K562 (cell line): ENCODE measurements around the gene CENPQ.

Experiments used
- ARID2 ChIP-seq: fragments of 450-650 bp; IDR thresholded peaks from 2 replicates; pipeline ENCODE4 v1.6.1; 2017; ENCODE audit warnings: antibody characterized with exemption, mild to moderate bottlenecking
- ATF1 ChIP-seq, 2 experiments: fragments of 450-650 bp in 1 of 2; IDR thresholded peaks; 2 replicates each; pipeline ENCODE4 v1.6.1; 2016; ENCODE audit warnings: missing compliant biosample characterization in 1 of 2, missing genetic modification characterization in 1 of 2
- ETV6 ChIP-seq, 3 experiments: fragments of 150-350 bp in 1 of 3; sonication (generic) in 1 of 3; formaldehyde crosslinking in 1 of 3; IDR thresholded peaks; 2 replicates each; pipeline versions ENCODE4 v1.6.1 to v1.8.0; 2014 to 2022; ENCODE audit warnings: borderline replicate concordance in 2 of 3, low read depth in 2 of 3, antibody characterized with exemption in 1 of 3, low read length in 1 of 3, mild to moderate bottlenecking in 1 of 3, missing genetic modification reagents in 1 of 3
- EZH2 ChIP-seq: IDR thresholded peaks from 2 replicates; pipeline ENCODE4 v1.6.1; 2012; ENCODE audit warnings: low read depth, mild to moderate bottlenecking, inconsistent platforms, low read length, borderline replicate concordance
- FOS ChIP-seq: IDR thresholded peaks from 3 replicates; pipeline ENCODE4 v1.6.1; 2011; ENCODE audit not compliant: insufficient read length; ENCODE audit errors: extremely low read depth
- GABPB1 ChIP-seq: sonication (generic); formaldehyde crosslinking; IDR thresholded peaks from 2 replicates; pipeline ENCODE4 v1.8.0; 2022; ENCODE audit warnings: mild to moderate bottlenecking, missing genetic modification reagents
- KAT7 ChIP-seq: sonication (generic); formaldehyde crosslinking; IDR thresholded peaks from 2 replicates; pipeline ENCODE4 v1.8.0; 2022; ENCODE audit warnings: missing genetic modification reagents, mild to moderate bottlenecking, borderline replicate concordance
- RCOR1 ChIP-seq, 2 experiments: IDR thresholded peaks; 2 replicates each; pipeline ENCODE4 v1.6.1; 2012; ENCODE audit warnings: low read depth in 2 of 2, low read length in 2 of 2, borderline replicate concordance in 1 of 2, improper control_type of control experiment in 1 of 2
- TCFL5 ChIP-seq: fragments of 250-450 bp; sonication (Bioruptor Pico); conservative IDR thresholded peaks from 2 replicates; pipeline ENCODE4 v1.6.1; 2021; ENCODE audit warnings: mild to moderate bottlenecking, moderate library complexity, matching md5 sums
- TF ChIP-seq, protein P1 (sequence below): sonication (generic); formaldehyde crosslinking; IDR thresholded peaks from 2 replicates; pipeline ENCODE4 v1.9.0; 2022; ENCODE audit warnings: mild to moderate bottlenecking, missing genetic modification reagents

DNA sequence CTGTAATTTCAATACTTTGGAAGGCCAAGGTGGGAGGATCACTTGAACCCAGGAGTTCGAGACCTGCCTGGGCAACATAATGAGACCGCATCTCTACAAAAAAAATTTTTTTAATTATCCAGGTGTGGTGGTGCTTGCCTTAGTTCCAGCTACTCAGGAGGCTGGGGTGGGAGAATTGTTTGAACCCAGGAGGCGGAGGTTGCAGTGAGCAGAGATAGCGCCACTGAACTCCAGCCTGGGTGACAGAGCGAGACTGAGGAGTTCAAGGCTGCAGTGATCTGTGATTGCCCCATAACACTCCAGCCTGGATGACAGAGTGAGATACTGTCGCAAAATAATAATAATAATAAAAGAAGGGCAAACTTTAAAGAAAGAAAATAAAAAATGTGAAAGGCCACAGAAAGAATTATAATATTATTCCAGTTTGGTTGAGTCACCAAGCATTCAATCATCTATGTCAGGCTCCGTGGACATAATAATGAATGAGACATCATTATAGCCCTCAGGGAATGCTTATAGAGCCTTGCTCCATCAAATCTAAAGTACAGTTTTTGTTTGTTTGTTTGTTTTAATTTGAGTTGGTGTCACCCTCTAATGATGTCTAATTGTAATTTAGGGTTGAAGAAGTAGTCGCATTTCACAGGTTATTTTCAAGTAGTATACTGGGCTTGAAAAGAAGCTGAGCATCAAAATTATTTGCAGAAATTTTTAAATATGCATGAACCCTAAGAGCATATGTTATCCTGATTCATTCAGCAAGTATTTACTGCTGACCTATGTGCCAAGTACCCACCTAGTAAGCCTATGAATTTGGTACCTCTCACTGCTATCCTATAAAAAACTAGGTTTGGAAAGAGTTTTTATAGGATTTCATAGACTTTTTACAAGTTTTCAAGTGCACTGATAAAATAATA, 51.7 kb downstream of the CENPQ start:
- TF ChIP-seq FOS (no peak), TCFL5 (no peak), KAT7 (no peak), RCOR1 (IDR thresholded peaks at IDR 0.05; ENCODE audit: borderline replicate concordance in 1 of 2, low read depth in 2 of 2, low read length in 2 of 2) (no peak), GABPB1 (CRISPR knock-in tag) (no peak), EZH2 (no peak), ARID2 (no peak), ETV6 (IDR thresholded peaks at IDR 0.05; ENCODE audit: borderline replicate concordance in 1 of 2, low read depth in 2 of 2, low read length in 1 of 2) (no peak), ETV6 (CRISPR knock-in tag; IDR thresholded peaks at IDR 0.05; ENCODE audit: borderline replicate concordance) (no peak), ATF1 (CRISPR knock-in tag; IDR thresholded peaks at IDR 0.05) (no peak), ATF1 (tag; IDR thresholded peaks at IDR 0.05) (no peak)
- TF ChIP-seq, protein P1, sequence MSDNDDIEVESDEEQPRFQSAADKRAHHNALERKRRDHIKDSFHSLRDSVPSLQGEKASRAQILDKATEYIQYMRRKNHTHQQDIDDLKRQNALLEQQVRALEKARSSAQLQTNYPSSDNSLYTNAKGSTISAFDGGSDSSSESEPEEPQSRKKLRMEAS (CRISPR knock-in tag), result no peak
